CMK (cell line): ENCODE results near the gene PPA2.
"Not testable (repeated sequence)": the region's sequence is repeated elsewhere in the genome, so short reads cannot be mapped to it uniquely, and the experiment has no call there.

Experiments
- DNase-seq: peaks from one replicate; pipeline ENCODE4 v3.0.0-alpha.2; 2010; ENCODE audit warnings: low read depth

The PPA2 gene

DNA sequence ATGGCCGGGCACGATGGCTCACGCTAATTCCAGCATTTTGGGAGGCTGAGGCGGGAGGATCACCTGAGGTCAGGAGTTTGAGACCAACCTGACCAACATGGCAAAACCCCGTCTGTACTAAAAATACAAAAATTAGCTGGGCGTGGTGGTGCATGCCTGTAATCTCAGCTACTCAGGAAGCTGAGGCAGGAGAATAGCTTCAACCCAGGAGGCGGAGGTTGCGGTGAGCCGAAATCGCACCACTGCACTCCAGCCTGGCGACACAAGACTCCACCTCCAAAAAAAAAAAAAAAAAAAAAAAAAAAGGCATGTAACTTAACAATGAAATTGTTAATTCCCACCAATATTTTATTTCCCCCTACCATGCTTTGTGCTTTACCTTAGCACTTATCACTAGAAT lies 15.3 kb downstream of the PPA2 start:
- not testable (repeated sequence) for DNase-seq

DNA sequence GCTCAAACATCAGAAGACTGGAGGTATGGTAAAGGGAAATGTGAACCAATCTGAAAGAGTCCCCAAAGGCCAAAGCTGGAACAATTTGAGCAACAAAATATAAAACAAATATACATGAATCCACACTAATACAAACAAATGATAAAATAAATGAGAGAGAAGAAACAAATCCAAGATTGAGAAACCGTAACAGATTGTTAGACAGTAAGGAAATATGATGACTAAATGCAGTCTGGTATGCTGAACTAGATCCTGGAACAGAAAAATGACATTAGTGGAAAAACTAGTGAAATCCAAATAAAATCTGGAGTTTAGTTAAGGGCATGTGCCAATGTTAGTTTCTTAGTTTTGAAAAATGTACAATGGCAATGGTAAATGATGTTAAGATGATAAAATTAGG lies 15.9 kb downstream of the PPA2 start:
- DNase-seq: no peak

DNA sequence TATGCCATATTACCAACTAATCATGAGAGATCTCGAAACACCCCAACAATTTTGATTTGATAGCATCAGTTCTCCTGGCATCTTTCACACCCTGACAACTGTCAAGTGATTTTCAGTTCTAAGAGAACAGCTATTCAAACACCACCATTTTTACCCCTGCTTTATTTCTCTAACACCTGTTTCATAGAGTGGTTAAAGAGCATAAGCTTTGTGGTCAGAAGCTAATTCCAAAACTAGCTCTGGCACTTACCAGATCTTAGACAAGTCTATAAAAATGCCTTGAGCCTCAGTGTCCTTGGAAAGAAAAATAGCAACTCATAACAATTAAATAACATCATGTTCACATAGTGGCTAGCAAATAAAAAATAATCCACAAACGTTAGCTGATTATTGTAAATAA lies 17.9 kb downstream of the PPA2 start:
- DNase-seq: no peak

DNA sequence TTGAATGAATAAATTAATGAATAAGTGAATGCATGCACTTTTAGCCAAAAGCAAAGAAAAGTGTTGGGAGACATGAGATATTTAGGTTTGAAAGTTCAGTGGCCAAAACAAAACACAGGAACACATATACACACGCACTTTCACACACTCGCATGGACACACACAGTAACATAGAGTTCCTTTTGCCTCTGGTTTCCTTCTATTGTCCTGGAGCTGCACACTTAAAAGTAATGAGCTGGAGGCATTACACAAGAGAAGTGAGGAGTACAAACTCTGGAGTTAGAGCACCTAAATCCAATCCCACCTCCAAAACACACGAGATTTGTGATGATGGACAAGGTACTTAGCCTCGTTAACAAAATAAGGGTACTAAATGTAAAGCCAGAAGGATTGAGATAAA lies 18.7 kb downstream of the PPA2 start:
- DNase-seq: no peak

DNA sequence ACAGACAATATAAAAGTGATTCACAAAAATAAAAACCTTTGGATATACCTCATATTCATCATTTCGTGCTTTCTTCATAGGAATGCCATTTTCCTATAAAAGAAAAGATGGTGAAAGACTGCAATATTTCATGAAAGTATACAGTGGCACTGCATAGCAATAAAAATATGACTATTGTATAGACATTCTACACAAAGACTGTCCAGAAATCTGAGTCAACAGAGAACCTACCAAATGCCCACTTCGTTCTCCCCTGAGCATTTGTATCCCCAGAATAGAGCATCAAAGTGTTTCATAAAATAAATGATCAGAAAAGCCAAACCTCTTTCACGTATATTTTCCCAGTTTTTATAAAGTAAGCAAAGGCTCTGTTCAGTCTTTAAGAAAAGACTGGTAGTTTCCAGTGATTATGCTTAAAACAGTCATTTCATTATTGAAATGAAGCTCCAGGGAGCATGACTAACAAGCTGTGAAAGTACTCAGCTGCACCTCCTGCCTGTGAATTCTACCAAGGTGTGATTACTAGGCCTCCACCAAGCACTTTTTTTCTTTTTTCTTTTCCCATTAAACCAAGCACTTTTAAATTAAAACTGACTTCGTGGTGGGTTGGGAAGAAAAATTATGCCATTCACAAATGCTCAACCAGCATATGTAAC lies 20.2 kb downstream of the PPA2 start:
- no peak for DNase-seq

DNA sequence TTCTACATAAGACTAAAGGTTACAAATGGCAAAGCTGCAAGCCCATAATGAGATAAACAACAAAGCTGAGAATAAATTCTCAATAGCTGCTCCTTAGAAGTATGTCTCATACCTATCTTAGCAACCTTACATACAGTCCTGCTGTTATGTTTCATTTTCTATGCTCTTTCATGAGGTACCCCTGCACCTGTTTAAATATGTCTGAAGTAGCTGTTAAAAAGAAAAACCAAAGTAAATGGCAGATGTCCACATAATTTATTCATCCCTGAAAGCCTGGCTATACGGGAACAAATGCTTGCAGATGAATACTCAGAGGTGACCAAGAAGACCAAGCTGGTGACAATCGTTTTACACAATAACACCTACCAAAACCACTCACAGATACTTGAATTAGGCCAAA lies 22.5 kb downstream of the PPA2 start:
- no peak for DNase-seq

DNA sequence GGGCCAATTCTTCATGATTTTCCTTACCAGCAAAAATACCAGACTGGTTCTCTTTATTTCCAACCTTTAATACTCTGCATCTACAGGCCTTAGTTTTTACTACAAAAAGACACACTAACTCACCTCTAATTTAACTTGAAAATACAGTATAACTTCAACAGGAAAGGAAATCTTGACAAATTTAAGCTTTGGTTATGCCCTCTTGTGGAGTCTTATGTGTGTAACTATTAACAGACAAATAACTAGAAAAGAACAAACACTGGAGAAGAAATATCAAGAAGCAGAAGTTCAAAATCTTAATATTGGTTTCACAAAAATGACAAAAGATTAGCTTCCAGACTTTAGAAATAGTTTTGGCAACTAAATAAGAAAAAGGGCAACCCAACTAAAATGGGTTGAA lies 33.0 kb downstream of the PPA2 start:
- DNase-seq: no peak

DNA sequence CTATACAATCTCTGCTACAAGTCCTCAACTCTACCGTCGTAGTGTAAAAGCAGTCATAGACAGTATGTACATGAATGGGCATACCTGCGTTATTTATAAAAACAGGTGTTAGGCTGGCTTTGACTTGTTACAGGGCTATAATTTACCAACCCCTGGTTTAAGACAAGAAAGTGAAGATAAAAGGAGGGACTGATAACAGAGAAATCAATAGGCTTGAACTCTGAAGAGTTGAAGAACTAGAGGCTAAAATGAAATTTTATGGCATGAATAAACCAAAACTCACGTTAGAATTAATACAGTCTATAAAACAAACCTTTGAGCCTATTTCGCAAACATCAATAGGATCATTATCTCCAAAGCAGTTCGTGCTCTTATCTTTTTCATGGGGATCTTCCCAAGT lies 36.2 kb downstream of the PPA2 start:
- DNase-seq: no peak

DNA sequence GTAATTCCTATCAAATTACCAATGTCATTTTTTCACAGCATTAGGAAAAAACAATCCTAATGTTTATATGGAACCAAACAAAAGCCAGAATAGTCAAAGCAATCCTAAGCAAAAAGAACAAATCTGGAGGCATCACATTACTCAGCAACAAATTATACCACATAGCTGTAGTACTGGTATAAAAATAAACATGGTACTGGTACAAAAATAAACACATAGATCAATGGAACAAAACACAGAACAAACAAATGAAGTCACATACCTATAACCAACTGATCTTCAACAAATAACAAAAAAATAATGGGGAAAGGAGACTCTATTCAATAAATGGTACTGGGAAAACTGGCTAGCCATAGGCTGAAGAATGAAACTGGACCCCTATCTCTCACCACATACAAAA lies 37.4 kb downstream of the PPA2 start:
- DNase-seq: no peak

DNA sequence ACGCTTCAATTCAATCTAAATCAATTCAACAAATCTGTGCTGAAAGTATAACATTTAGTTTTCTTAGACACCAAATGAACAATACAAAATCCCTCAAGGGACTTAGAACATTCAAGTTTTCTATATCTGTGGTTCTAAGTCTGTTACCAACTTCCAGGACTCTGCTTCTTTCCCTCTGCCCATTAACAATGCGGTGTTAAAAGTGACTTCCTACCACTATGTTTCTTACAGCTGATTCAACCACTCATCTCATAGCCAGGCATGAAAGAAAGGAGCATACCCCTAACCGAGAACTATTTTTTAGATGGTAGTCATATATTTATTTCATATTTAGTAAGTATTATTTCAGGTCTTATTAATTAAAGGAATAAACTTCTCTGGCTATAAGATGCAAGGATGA lies 38.9 kb downstream of the PPA2 start:
- no peak for DNase-seq

DNA sequence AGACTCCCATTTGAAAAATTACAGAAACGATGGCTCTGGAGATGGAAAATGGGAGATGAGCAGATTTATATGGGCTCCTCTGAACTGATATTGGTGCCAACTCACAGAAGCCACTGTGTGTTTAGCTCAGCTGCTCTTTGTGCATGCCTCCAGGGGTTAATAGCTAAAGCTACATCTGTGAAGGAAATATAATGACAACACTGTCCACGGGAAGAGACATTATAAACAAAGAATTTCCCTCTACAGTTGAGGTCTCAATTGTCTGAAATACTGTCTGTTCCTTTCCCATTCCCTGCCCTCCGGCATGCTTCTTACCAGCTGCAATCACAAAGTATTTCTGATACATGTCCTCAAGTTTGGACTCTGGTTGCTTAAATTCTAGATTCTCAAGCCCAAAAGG lies 40.4 kb downstream of the PPA2 start:
- no peak for DNase-seq

DNA sequence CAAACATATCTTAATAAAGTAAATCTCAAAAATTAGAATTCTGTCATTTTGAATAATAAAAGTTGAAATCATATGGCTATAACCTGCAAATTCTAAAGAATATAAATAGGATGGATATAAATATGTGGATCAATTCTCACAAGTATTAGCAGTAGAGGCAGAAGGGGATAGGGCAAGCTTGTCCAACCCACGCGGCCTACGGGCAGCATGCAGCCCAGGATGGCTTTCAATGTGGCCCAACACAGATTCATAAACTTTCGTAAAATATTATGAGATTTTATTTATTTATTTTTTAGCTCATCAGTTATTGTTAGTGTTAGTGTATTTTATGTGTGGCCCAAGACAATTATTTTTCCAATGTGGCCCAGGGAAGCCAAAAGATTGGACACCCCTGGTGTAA lies 41.4 kb downstream of the PPA2 start:
- DNase-seq: no peak

DNA sequence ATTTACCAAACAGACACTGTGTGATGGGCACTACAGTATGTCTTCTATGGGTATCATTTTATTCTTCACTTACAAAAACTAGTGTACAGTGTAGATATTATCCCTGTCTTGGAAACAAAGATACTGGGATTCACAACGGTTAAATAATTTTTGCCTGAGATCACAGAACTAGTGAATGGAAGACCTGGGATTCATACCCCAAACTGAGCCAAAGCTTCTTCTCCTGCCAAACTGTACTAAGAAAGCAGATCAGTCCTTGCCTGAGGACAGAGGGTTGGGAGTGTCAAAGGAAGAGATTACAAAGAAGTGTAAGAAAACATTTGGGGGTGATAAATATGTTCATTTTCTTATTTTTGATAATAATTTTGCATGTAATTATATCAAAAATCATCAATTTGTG lies 43.1 kb downstream of the PPA2 start:
- no peak for DNase-seq

DNA sequence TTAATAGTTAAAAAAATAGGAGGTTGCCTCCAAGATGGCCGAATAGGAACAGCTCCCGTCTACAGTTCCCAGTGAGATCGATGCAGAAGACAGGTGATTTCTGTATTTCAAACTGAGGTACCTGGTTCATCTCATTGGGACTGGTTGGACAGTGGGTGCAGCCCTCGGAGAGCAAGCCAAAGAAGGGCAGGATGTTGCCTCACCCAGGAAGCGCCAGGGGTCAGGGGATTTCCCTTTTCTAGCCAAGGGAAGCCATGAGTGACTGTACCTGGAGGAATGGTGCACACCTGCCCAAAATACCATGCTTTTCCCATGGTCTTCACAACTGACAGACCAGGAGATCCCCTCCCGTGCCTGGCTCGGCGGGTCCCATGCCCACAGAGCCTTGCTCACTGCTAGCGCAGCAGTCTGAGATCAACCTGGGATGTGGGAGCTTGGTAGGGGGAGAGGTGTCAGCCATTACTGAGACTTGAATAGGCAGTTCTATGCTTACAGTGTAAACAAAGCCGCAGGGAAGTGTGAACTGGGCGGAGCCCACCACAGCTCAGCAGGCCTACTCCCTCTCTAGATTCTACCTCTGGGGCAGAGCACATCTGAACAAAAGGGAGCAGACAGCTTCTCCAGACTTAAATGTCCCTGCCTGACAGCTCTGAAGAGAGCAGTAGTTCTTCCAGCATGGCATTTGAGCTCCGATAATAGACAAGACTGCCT lies 47.5 kb downstream of the PPA2 start:
- DNase-seq: no peak

DNA sequence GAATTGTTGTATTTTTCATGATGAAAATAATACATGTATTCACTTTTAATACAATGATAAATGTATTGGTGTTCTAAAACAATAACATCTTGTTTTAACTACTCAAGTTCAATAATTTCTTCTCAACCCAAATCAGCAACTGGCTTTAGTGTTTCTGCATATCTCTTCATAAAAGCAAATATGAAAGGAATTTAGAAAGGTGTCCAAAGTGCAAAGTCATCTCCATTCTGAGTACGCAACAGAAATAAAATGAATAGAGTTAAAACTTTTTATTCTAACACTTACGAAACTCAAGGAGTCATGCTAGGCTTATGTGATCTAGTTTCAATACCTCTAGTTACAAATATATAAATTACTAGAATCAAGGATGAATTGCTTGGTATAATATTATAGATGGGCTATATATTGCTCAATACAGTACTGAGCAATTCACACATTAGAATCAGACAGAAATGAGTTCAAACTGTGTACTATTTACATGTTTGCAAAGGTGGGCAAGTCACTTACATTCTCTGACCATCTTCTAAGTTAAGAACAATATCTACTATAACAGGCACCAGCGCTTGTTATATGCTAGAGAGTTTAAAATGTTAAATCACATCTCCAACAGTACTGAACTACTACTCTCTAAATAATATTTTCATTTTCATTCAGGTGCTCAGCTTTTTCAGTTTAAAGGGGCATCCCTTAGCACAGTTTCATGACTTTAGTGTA lies 51.5 kb downstream of the PPA2 start:
- DNase-seq: no peak

DNA sequence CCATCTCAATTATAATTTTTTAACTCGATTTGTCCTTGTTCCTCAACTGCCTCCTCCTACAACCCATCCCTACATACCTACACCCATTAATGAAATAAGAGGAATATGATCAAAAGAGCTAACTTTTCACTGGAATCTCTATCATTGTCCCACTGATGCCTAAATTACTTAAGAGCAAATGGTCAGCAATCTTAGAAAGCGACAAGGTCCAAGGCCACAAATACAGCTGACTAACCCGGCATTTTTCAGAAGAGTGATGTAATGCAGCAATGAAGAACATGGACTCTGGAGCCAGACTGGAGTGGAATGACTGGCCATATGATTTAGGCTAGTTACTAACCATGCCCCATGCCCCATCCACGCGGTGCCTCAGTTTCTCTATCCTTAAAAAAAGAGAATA lies 56.2 kb downstream of the PPA2 start:
- no peak for DNase-seq

DNA sequence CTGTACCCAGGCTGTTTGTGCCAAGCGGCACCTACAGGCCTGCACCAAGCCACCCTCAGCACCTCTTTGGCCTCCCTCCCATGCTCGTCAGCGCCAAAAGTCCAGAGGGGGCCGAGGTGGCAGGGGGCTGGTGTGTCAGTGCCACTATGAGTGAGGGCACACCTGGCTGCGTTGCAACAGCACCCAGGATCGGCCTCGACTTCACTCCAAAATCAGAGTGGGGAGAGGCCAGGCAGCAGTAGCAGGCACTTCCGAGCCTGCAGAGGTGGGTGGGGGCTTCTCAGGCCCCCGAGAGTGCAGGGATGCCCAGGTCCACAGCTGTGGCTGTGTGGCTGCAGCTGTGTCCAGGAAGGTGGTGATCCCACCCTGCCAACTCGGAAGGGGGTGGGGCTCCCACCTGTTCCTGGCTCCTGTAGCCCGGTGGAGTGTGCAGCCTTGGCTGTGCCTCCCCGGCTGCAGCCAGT lies 58.5 kb downstream of the PPA2 start:
- DNase-seq: no peak

DNA sequence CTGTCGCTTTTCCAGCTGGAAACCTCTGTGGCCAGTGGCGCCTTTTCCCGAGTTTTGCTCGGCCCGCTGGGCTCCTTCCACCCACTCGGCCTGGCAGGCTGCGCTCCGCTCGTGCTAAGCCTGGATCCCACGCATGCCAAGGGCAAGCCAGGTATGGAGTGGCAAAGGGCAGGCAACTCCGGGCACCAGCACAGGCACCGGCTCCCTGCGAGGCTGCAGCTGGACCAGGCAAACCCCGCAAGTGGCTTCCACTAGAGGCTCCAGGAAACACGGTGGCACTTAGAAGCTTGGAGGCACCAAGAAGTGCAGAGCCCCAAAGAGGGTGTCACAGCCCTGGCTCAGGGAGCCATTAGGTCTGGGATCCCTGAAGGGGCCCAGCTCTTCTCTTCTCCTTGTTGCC lies 59.5 kb downstream of the PPA2 start:
- DNase-seq: no peak

DNA sequence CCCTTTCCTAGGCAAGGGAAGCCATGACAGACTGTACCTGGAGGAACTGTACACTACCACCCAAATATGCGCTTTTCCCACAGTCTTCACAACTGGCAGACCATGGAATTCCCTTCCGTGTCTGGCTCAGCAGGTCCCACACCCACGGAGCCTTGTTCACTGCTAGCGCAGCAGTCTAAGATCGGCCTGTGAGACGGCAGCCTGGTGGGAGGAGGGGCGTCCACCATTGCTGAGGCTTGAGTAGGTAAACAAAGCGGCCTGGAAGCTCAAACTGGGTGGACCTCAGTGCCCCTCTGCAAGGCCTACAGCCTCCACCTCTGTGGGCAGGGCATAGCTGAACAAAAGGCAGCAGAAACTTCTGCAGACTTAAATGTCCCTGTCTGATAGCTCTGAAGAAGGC lies 64.7 kb downstream of the PPA2 start:
- DNase-seq: not testable (repeated sequence)

DNA sequence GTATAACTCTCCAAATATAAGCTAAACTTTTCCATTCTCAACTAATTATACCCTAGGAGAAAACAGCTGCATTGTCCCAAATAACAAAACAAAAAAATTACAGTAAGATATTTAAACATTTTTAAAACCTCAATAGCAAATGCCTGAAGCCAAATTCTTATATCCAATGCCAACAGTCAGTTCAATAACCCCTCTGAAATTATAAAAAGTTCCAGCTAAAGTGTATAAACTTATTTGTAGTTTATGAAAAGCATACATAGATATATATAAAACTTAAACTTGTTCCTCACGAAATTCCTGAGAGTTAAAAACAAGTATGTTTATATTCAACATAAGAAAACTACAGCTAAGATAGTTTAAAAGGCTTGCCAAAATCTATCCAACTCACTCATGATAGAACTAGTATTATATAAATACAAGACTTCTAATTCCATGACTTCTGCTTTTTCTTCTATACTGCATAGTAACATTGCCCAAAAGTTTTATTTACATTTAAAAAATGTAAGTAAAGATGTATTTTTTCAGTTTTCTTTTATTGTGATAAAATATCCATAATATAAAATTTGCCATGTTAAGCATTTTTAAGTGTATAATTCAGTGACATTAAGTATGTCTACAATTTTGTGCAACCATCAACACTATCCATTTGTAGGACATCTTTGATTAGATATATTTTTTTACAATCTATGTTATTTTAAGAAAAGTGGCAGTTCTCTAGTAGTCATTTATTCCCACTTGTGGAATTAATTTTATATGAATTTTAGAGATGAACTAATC lies 72.8 kb downstream of the PPA2 start:
- DNase-seq: no peak

DNA sequence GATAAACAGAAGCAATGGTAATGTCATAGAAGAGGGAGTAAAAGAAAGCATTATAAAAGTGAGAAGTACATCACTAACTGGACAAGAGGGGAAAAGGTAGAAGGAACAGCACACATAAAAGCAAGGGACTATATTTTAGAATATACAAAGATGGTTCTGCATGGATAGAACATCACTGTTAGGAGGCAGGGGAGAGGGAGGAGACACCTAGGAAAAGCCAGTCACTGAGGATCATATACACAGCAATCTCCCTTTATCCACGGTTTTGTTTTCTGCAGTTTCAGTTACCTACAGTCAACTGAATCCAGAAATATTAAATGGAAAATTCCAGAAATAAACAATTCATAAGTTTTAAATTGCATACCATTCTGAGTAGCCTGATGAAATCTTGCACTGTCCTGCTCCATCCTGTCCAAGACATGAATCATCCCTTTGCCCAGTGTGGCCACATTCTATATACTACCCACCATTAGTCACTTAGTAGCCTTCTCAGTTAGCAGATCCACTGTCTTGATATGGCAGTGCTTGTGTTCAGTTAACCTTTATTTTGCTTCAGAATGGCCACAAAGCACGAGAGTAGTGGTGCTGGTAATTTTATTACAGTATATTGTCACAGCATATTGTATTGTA lies 74.2 kb downstream of the PPA2 start:
- no peak for DNase-seq

DNA sequence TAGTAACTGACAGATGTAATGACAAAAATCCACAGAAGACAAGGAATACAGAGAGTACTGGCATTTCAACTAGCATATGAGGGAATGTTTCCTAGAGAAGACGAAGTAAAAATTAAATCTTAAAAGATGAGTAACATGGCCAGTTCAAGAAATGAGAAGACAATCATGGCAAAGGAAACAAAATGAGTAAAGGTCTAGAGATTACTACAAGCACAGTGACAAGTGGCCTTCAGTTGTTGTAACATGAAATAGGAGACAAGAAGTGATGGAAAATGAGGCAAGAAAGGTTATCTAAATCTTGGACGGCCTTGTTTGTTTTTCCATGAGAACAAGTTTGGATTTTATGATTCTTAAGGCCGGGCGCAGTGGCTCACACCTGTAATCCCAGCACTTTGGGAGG lies 81.0 kb downstream of the PPA2 start:
- no peak for DNase-seq
